OCI-LY3 (cell line): ENCODE results near the gene SAMD11.
A peak's percentile ranks its signal among the peaks of the same experiment; 100 is the strongest.

Experiments
- EZH2phosphoT487 ChIP-seq: fragments of 200-600 bp; shearing (Covaris generic); IDR thresholded peaks from 2 replicates; pipeline ENCODE4 v1.6.1; 2018; ENCODE audit warnings: antibody characterized with exemption, mixed run types, low read depth
- TF ChIP-seq, protein P1 (sequence below): fragments of 200-600, 300-600 bp; sonication (generic); IDR thresholded peaks from 2 replicates; pipeline ENCODE4 v1.5.1; 2014; ENCODE audit warnings: antibody characterized with exemption, low read length, low read depth

DNA sequence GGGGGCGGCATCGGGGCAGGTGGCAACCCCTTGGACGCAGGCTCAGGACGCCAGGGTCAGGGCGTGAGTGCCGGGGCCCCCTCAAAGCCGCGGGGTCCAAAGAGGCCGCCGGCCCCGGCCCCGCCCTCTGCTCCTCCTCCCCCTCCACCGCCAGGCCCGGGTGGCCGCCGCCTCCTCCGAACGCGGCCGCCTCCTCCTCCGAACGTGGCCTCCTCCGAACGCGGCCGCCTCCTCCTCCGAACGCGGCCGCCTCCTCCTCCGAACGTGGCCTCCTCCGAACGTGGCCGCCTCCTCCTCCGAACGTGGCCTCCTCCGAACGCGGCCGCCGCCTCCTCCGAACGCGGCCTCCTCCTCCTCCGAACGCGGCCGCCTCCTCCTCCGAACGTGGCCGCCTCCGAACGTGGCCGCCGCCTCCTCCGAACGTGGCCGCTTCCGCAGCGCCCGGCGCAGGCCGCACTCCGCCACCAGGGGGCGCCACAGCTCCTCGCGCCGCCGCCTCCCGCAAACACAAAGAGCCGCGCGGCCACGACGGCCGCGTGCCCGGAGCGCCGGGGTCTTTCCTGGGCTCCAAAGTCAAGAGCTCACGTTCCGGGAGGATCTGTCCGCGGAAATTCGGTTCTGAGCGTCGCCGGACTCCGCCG lies 19.3 kb upstream of the SAMD11 start:
- TF ChIP-seq, protein P1, sequence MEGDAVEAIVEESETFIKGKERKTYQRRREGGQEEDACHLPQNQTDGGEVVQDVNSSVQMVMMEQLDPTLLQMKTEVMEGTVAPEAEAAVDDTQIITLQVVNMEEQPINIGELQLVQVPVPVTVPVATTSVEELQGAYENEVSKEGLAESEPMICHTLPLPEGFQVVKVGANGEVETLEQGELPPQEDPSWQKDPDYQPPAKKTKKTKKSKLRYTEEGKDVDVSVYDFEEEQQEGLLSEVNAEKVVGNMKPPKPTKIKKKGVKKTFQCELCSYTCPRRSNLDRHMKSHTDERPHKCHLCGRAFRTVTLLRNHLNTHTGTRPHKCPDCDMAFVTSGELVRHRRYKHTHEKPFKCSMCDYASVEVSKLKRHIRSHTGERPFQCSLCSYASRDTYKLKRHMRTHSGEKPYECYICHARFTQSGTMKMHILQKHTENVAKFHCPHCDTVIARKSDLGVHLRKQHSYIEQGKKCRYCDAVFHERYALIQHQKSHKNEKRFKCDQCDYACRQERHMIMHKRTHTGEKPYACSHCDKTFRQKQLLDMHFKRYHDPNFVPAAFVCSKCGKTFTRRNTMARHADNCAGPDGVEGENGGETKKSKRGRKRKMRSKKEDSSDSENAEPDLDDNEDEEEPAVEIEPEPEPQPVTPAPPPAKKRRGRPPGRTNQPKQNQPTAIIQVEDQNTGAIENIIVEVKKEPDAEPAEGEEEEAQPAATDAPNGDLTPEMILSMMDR = peak; percentile 35
- TF ChIP-seq EZH2phosphoT487 = no peak
